GM12892 (cell line): Measurements from ENCODE around the gene EIF5A2. TPM values are rescaled to one million over a fixed set of nuclear protein-coding genes. Genes with fewer than 3 reads are reported as not detected.
"Not testable (repeated sequence)": the region's sequence is repeated elsewhere in the genome, so short reads cannot be mapped to it uniquely, and the experiment has no call there.

Experiments
- DNase-seq: peaks from one replicate; pipeline ENCODE4 v3.0.0; 2011; ENCODE audit not compliant: insufficient read length
- FAIRE-seq: peaks from 2 replicates; lab custom pipeline; 2011; peaks lifted over from hg19 to GRCh38; lab: Jason Lieb, UNC
- POLR2A ChIP-seq: IDR thresholded peaks from 2 replicates; pipeline ENCODE4 v1.6.1; 2011; ENCODE audit warnings: low read depth, low read length, control low read depth
- POLR2AphosphoS5 ChIP-seq: IDR thresholded peaks from 2 replicates; pipeline ENCODE4 v1.6.1; 2011; ENCODE audit warnings: low read depth, low read length, control low read depth
- TAF1 ChIP-seq: IDR thresholded peaks from 2 replicates; pipeline ENCODE4 v1.6.1; 2011; ENCODE audit warnings: low read depth, mild to moderate bottlenecking, control low read depth, low read length, borderline replicate concordance
- polyA plus RNA-seq: library from polyadenylated mRNA; unstranded; fragments of >200 nt; gene quantifications from one replicate; pipeline ENCODE4 v1.2.1, GENCODE V29; 2012; ENCODE audit warnings: missing spikeins, inconsistent platforms; ENCODE audit not compliant: missing spikeins

The EIF5A2 gene
- polyA plus RNA-seq = 1.5 TPM

GRCh38 chr3:170908235-170909116 is at the start of gene EIF5A2:
Gene EIF5A2, minus strand, starts transcription at chr3:170908637. Its CDS starts 831 bp downstream, at chr3:170907806.
- DNase-seq (peak; percentile 77), FAIRE-seq (peak; percentile 30)
- TF ChIP-seq POLR2A (peak; percentile 27; the same call in 1 of the 2 replicates), POLR2AphosphoS5 (no peak)

- DNase-seq (no peak), FAIRE-seq (no peak)
- no peak for TF ChIP-seq TAF1
- TF ChIP-seq POLR2AphosphoS5 = no peak
- TF ChIP-seq POLR2A = no peak
Observed at GRCh38 chr3:170956647-170957046, 48.2 kb upstream of the EIF5A2 start.

GRCh38 chr3:170953736-170954135 is 45.3 kb upstream of the EIF5A2 start:
- no peak for FAIRE-seq
- no peak for TF ChIP-seq POLR2A
- no peak for TF ChIP-seq TAF1
- TF ChIP-seq POLR2AphosphoS5 = no peak

GRCh38 chr3:170953229-170953628 is 44.8 kb upstream of the EIF5A2 start:
- TF ChIP-seq TAF1 (no peak), POLR2AphosphoS5 (no peak), POLR2A (no peak)
- FAIRE-seq (no peak), DNase-seq (no peak)

More at GRCh38 chr3:170953736-170954135, 45.3 kb upstream of the EIF5A2 start:
- DNase-seq = no peak

- no peak for FAIRE-seq
- TF ChIP-seq POLR2A = no peak
- no peak for TF ChIP-seq TAF1
- no peak for TF ChIP-seq POLR2AphosphoS5
- DNase-seq = no peak
Observed at GRCh38 chr3:170949211-170949610, 40.8 kb upstream of the EIF5A2 start.

- TF ChIP-seq POLR2A (no peak), TAF1 (no peak), POLR2AphosphoS5 (no peak)
- DNase-seq = no peak
- FAIRE-seq = no peak
Observed at GRCh38 chr3:170947018-170947769, 38.8 kb upstream of the EIF5A2 start.

GRCh38 chr3:170942011-170942410 is 33.6 kb upstream of the EIF5A2 start:
- DNase-seq (no peak), FAIRE-seq (no peak)
- TF ChIP-seq POLR2AphosphoS5 (no peak), TAF1 (no peak), POLR2A (no peak)

- no peak for TF ChIP-seq POLR2A
- TF ChIP-seq TAF1 = no peak
- no peak for TF ChIP-seq POLR2AphosphoS5
- no peak for DNase-seq
- no peak for FAIRE-seq
Observed at GRCh38 chr3:170941551-170941950, 33.1 kb upstream of the EIF5A2 start.

- FAIRE-seq, DNase-seq: not testable (repeated sequence)
Observed at GRCh38 chr3:170933039-170933438, 24.6 kb upstream of the EIF5A2 start.

GRCh38 chr3:170923553-170923952 is 15.1 kb upstream of the EIF5A2 start:
- not testable (repeated sequence) for DNase-seq, FAIRE-seq

GRCh38 chr3:170918715-170919114 is 10.3 kb upstream of the EIF5A2 start:
- DNase-seq (no peak), FAIRE-seq (no peak)
- no peak for TF ChIP-seq TAF1
- no peak for TF ChIP-seq POLR2A
- no peak for TF ChIP-seq POLR2AphosphoS5

- TF ChIP-seq POLR2A = no peak
- FAIRE-seq = no peak
- DNase-seq = no peak
Observed at GRCh38 chr3:170914690-170915089, 6.3 kb upstream of the EIF5A2 start.
